ENCODE measurements around the gene ASIC4. TPM values are rescaled to one million over a fixed set of nuclear protein-coding genes. Genes with fewer than 3 reads are reported as not detected.

The ASIC4 gene
- total and polyA plus RNA-seq, 2 of the 13 experiments (the other 11 are each of a cell fraction or from before 2014, with no cell fraction given), result 0.03 TPM; not detected in 1

DNA sequence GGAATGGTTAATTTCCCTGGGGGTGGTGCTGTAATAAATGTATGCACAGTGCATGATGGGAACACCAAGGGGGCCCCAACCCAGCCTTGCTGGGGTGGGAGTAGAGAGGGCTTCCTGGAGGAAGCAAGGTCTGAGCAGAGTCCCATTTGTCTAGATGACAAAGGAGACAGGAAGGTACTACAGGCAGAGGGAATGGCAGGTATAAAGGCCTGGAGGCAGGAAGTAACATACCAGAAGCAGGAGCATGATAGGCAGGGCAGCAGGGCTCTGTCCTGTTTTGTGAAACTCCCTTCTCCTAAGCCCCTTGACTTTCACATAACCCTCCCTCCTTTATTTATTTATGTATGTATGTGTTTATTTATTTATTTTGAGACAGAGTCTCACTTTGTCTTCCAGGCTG is 11.7 kb upstream of the ASIC4 start:
- DNase-seq (ENCODE audit: low spot score) (no peak), FAIRE-seq (no peak), ATAC-seq (no peak)
- CTCF ChIA-PET (ENCODE audit: low intra/inter-chr PET ratio, low total read pairs), result no interaction called here
- peaks cover 12% of the 10 kb centered on the region for H3K79me2 ChIP-seq (ENCODE audit: insufficient read depth, low read length)
- H2AFZ ChIP-seq (ENCODE audit: low read length), result no peak overlapping the region
- BruUV-seq (replicated peaks), result no TSS peak
- H3K4me1 ChIP-seq (ENCODE audit: insufficient read depth, low read length), result peaks cover 30% of the 10 kb centered on the region
- POLR2A ChIA-PET, result no interaction called here
- intact Hi-C loops (cut with micrococcal nuclease; ENCODE audit: unreplicated experiment) (no loop called here), in situ Hi-C loops (cut with HindIII; ENCODE audit: extremely low pct_ligation_motif_present, low pct_unique_long_range_greater_than_20kb) (no loop called here)
- H3K27me3 ChIP-seq (ENCODE audit: control insufficient read depth in 1 of 2, insufficient read depth in 2 of 2, low read length in 2 of 2), result peaks cover 0 to under 1% of the 10 kb centered on the region in 2 experiments; a peak in 2 of 5 replicates
- H3K4me2 ChIP-seq (ENCODE audit: low read depth, low read length), result no peak overlapping the region
- H3K9me3 ChIP-seq (ENCODE audit: low read length), result no peaks in the 10 kb centered on the region
- H3K4me3 ChIP-seq (replicated peaks in 1 of 3; ENCODE audit: insufficient read depth in 1 of 3, low read depth in 2 of 3, low read length in 3 of 3), result no peak overlapping the region
- H3K27ac ChIP-seq (ENCODE audit: extremely low read length, insufficient read depth, low read length), result no peak overlapping the region
- H4K20me1 ChIP-seq (ENCODE audit: insufficient read depth, low read length), result no peaks in the 10 kb centered on the region
- TF ChIP-seq, protein P1, sequence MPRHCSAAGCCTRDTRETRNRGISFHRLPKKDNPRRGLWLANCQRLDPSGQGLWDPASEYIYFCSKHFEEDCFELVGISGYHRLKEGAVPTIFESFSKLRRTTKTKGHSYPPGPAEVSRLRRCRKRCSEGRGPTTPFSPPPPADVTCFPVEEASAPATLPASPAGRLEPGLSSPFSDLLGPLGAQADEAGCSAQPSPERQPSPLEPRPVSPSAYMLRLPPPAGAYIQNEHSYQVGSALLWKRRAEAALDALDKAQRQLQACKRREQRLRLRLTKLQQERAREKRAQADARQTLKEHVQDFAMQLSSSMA (CRISPR knock-in tag; IDR thresholded peaks at IDR 0.05), result no peak
- TF ChIP-seq NR2C2 (CRISPR knock-in tag; IDR thresholded peaks at IDR 0.05; ENCODE audit: borderline replicate concordance), result no peak
- TF ChIP-seq BCL6 (CRISPR knock-in tag; IDR thresholded peaks at IDR 0.05), result no peak
- TF ChIP-seq ZSCAN9 (CRISPR knock-in tag; IDR thresholded peaks at IDR 0.05; ENCODE audit: borderline replicate concordance), result no peak
- TF ChIP-seq, protein P2, sequence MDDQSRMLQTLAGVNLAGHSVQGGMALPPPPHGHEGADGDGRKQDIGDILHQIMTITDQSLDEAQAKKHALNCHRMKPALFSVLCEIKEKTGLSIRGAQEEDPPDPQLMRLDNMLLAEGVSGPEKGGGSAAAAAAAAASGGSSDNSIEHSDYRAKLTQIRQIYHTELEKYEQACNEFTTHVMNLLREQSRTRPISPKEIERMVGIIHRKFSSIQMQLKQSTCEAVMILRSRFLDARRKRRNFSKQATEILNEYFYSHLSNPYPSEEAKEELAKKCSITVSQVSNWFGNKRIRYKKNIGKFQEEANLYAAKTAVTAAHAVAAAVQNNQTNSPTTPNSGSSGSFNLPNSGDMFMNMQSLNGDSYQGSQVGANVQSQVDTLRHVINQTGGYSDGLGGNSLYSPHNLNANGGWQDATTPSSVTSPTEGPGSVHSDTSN (CRISPR knock-in tag; IDR thresholded peaks at IDR 0.05; ENCODE audit: borderline replicate concordance), result no peak
- H3K36me3 ChIP-seq (replicated peaks in 1 of 2; ENCODE audit: control insufficient read depth in 1 of 2, insufficient read depth in 2 of 2, low read length in 2 of 2), result peaks cover 15 to 29% of the 10 kb centered on the region in 2 experiments
- H3K9ac ChIP-seq (ENCODE audit: insufficient read depth, low read depth, low read length), result no peak overlapping the region

DNA sequence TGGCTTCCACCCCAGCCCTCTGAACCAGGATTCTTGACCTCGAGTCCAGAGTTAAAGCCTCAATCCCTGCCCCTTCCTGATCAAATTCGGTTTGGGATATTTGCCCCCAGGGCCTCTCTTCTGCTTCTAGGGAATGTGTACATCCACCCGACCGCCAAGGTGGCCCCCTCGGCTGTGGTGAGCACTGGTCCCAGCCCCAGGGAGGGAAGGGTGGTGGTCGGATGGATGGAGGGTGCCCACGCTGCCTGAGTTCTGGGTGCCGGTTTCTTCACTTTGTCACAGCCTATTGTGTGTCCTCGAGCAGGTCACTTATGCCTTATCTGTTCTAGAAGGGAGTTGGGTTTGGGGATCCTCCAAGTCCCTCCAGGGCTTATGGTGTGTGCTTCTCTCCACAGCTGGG is 8.7 kb upstream of the ASIC4 start:
- WGBS (ENCODE audit: low lambda C conversion rate), result 96% methylated on average over 9 of the region's 9 CpGs
- no peak for ATAC-seq
- no peak for TF ChIP-seq KDM3A (CRISPR knock-in tag; IDR thresholded peaks at IDR 0.05; ENCODE audit: low read depth)
- TF ChIP-seq, protein P3, sequence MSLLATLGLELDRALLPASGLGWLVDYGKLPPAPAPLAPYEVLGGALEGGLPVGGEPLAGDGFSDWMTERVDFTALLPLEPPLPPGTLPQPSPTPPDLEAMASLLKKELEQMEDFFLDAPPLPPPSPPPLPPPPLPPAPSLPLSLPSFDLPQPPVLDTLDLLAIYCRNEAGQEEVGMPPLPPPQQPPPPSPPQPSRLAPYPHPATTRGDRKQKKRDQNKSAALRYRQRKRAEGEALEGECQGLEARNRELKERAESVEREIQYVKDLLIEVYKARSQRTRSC (CRISPR knock-in tag; IDR thresholded peaks at IDR 0.05; ENCODE audit: low read depth), result no peak
- no peak for TF ChIP-seq ZBTB7A (CRISPR knock-in tag; IDR thresholded peaks at IDR 0.05)
- TF ChIP-seq ZNF138 (CRISPR knock-in tag; IDR thresholded peaks at IDR 0.05; ENCODE audit: low read depth), result no peak
- no peak for TF ChIP-seq ZZZ3 (CRISPR knock-in tag; IDR thresholded peaks at IDR 0.05; ENCODE audit: borderline replicate concordance)
- TF ChIP-seq ZFP90 (CRISPR knock-in tag; IDR thresholded peaks at IDR 0.05; ENCODE audit: borderline replicate concordance), result no peak
- no peak for TF ChIP-seq ZNF678 (CRISPR knock-in tag; IDR thresholded peaks at IDR 0.05)
- TF ChIP-seq ZFX (CRISPR knock-in tag; IDR thresholded peaks at IDR 0.05; ENCODE audit: low read depth), result no peak
- no peak for TF ChIP-seq MTF1 (CRISPR knock-in tag; IDR thresholded peaks at IDR 0.05)
- TF ChIP-seq, protein P4, sequence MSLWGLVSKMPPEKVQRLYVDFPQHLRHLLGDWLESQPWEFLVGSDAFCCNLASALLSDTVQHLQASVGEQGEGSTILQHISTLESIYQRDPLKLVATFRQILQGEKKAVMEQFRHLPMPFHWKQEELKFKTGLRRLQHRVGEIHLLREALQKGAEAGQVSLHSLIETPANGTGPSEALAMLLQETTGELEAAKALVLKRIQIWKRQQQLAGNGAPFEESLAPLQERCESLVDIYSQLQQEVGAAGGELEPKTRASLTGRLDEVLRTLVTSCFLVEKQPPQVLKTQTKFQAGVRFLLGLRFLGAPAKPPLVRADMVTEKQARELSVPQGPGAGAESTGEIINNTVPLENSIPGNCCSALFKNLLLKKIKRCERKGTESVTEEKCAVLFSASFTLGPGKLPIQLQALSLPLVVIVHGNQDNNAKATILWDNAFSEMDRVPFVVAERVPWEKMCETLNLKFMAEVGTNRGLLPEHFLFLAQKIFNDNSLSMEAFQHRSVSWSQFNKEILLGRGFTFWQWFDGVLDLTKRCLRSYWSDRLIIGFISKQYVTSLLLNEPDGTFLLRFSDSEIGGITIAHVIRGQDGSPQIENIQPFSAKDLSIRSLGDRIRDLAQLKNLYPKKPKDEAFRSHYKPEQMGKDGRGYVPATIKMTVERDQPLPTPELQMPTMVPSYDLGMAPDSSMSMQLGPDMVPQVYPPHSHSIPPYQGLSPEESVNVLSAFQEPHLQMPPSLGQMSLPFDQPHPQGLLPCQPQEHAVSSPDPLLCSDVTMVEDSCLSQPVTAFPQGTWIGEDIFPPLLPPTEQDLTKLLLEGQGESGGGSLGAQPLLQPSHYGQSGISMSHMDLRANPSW (CRISPR knock-in tag; IDR thresholded peaks at IDR 0.05; ENCODE audit: borderline replicate concordance), result no peak

More for the DNA sequence above, 8.7 kb upstream of the ASIC4 start:
- ChIA-PET CTCF (ENCODE audit: low intra/inter-chr PET ratio, low total read pairs) (no interaction called here), POLR2A (no interaction called here)
- intact Hi-C loops (cut with micrococcal nuclease; ENCODE audit: unreplicated experiment), result no loop called here
- Histone ChIP-seq H3K9ac (ENCODE audit: insufficient read depth, low read depth, low read length) (no peak overlapping the region), H3K4me1 (ENCODE audit: insufficient read depth, low read length) (peaks cover 25% of the 10 kb centered on the region), H3K9me3 (ENCODE audit: low read length) (no peaks in the 10 kb centered on the region), H3K27me3 (ENCODE audit: control insufficient read depth in 1 of 2, insufficient read depth in 2 of 2, low read length in 2 of 2) (no peaks in the 10 kb centered on the region), H3K4me2 (ENCODE audit: low read depth, low read length) (no peak overlapping the region), H3K27ac (ENCODE audit: extremely low read length, insufficient read depth, low read length) (no peak overlapping the region), H3K79me2 (ENCODE audit: insufficient read depth, low read length) (no peaks in the 10 kb centered on the region), H4K20me1 (ENCODE audit: insufficient read depth, low read length) (no peaks in the 10 kb centered on the region), H3K36me3 (replicated peaks in 1 of 2; ENCODE audit: control insufficient read depth in 1 of 2, insufficient read depth in 2 of 2, low read length in 2 of 2) (peaks cover 15 to 29% of the 10 kb centered on the region in 2 experiments), H2AFZ (ENCODE audit: low read length) (no peak overlapping the region), H3K4me3 (replicated peaks in 1 of 3; ENCODE audit: insufficient read depth in 1 of 3, low read depth in 2 of 3, low read length in 3 of 3) (no peak overlapping the region)
- FAIRE-seq (no peak), DNase-seq (ENCODE audit: low spot score) (no peak)
- in situ Hi-C loops (cut with HindIII; ENCODE audit: extremely low pct_ligation_motif_present, low pct_unique_long_range_greater_than_20kb), result no loop called here
- BruUV-seq (replicated peaks), result no TSS peak

All from HepG2 (cell line).